HG02884 (cell line): ENCODE measurements around the gene TLE4.

Source experiments
- ATAC-seq: cut with Tn5 transposase; IDR thresholded peaks from one replicate; pipeline ENCODE4 v1.9.1; 2021; ENCODE audit warnings: mild to moderate bottlenecking, moderate library complexity; ENCODE audit not compliant: unreplicated experiment

TLE4 gene

GRCh38 chr9:79660615-79661014 is 88.8 kb downstream of the TLE4 start:
- no peak for ATAC-seq

DNA sequence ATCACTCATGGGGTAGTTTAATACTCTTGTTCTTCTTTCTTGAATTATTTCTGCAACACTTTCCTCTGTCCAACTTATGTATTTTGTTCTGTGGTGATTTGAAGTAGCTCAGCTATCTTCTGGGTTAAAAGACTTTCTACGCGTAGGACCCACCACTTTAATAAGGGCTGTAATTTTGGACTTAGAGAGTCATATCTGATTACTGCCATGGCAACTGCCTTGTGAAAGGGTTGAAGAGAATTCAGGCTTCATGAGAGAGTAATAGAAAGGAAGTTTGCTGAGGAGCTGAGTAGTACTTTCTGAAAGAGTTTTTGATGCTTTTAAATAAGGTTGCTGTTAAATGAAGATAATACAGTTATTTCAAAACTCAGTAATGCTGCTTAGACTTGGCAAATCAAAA is 89.5 kb downstream of the TLE4 start:
- no peak for ATAC-seq

- ATAC-seq: no peak
Measured at GRCh38 chr9:79661886-79662536, 90.2 kb downstream of the TLE4 start.

- no peak for ATAC-seq
Measured at GRCh38 chr9:79662537-79662956, 90.8 kb downstream of the TLE4 start.

GRCh38 chr9:79663300-79663699 is 91.5 kb downstream of the TLE4 start:
- no peak for ATAC-seq

GRCh38 chr9:79663878-79664277 is 92.1 kb downstream of the TLE4 start:
- no peak for ATAC-seq

DNA sequence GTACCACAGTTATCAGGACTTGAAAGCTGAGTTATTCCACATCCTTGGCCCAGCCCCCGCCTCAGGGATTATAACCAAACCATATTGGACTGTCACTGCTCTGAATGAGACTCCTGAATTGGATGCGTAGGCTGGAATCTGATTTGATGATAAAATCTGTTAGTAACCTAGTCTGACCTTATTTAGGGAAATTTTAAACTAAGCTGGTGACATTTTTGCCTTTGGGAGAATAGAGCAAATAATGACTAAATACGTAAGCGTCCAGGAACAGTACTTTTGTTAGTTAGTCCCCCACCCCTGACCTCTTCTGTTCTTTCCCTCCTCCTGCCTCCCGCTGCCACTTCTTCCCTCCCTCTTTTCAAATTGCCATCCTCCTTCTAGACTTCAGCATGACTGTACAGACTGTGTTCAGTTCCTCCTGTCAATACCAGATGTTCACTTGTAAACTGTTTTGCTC is 92.6 kb downstream of the TLE4 start:
- ATAC-seq: no peak

DNA sequence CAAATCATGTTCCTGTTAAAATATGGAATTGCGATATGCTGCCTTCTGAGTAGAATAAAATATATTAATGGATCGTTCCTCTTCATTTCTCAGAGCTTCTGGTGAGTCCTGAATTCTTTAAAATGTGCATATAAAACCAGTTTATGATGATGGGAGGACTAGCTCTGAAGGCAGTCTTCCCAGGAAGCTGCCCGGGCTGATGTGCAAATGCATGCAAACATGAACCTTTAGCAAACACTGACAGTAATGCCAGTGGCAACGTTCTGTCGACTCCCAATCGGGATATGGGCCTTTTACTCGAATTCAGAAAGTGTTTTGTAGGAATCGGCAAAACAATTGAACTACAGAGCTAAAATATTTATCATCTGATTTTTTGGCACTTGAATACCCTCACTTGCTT is 93.6 kb downstream of the TLE4 start:
- ATAC-seq: no peak

GRCh38 chr9:79665931-79666330 is 94.2 kb downstream of the TLE4 start:
- no peak for ATAC-seq

DNA sequence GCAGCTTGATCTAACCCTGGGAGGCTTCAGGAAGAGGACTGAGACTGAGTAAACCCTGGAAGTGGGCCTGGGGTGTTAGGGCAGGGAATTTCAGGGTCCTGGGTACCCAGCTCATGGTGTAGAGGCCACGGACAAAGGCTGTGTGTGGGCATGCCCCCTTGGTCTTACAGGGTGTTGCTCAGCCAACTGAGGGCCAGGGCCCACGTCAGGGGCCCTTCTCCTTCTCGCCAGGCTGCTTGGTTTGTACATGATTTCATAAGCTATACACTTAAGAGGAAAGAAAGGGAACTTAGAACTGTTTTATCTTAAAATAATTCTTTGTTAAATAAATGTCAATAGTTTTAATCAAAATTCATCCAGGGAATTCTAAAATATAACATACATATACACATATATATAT is 95.4 kb downstream of the TLE4 start:
- no peak for ATAC-seq

DNA sequence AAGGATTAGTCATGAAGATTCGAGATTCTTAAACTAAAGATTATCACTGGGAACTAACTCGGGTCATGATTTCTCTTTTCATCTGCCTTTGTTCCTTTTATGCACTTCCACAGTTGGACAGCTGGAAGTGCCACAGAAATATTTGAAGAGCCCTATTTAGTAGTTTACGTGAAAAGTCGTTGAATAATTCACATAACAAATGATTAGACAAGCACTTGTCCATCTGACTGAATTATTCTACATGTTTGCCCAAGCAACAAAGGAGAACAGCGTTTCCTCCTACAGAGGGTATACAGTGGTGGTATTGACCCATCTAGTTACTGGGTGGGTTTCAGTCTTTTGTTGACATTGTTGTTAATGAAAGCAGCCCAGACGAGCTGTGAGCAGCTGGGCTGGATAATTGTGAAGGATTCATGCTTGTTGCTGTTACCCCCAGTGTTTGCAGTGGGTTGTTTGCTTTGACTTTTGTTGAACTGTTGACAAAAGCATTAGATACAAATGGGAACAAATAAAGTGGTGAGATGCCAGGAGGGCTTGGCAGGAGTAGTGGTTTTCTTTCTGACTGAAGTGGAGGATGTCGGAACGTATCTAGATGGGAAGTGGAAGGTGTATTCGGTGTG is 96.2 kb downstream of the TLE4 start:
- no peak for ATAC-seq

DNA sequence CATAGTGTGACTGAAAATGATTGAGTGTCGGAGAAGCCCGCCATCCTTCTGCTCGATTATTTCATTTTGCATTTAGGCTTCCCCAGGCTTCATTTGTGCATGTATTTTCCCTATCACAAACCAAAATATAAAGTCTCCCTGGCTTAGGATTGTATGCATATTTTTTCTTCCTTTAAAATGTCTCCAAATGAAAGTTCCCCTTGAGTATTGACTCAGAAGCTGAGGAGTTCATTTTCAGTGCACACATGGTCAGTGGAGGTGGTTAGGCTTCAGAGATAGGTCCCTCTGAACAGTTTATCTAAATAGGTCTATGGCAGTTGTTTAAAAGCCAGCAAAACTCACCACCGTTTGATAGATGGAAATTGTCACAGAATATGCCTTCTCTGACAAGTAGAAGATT is 97.2 kb downstream of the TLE4 start:
- ATAC-seq: no peak

- ATAC-seq: no peak
Measured at GRCh38 chr9:79670269-79670961, 98.7 kb downstream of the TLE4 start.

DNA sequence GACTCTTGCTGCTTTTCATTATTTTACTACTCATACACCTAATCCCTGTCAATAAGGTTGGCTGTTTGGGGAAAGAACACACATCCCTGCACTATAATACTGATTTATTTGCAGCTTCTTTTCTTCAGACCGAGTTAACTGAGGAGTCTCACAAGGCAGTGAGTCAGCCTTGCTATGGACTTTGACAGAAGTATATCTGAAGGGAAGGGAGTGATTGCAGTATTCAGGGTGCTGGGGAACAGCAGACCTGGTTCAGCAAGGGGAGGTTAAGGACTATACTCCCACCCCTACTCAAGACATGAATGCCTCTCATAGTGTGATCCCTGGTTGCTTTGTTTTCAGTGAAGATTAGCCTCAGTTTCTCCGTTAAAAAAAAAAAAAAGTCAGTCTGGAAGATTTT is 99.8 kb downstream of the TLE4 start:
- no peak for ATAC-seq

DNA sequence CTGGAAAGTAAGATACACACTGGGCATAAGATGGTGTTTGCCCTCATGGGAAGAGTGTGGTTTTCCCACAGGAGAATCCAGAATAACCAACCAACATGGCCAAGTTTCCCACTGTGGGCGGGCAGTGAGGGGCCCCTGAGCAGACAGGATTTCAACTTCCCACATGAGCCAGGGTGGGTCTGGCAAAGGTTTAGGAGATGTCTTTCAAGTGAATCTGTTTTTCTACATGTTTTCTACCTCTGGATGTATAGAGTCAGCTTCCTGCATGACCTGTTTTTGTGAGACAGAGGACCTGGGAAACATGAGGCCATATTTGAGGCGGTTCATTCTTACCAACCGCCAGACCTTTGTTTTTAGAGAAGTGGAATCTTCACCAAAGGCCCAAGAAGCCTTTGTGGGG is 100.5 kb downstream of the TLE4 start:
- ATAC-seq: no peak

DNA sequence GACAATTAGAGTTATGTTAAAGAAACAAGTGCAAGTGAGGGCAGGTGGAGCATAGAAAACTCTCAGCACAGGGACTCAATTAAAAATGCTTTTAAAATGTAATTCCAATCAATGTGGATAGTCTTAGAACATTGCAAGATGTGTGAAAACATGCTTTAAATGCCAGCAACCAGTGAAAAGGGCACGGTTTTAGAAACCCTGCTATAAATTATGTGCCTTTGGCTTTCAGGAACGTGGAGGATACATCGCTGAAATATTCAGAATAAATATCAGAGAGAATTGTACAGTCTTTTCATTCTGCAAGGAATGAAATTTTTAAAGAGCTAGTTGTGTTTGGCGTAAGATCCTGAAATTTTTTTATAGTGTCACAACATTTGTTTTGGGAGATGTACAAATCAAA is 101.1 kb downstream of the TLE4 start:
- ATAC-seq: no peak

DNA sequence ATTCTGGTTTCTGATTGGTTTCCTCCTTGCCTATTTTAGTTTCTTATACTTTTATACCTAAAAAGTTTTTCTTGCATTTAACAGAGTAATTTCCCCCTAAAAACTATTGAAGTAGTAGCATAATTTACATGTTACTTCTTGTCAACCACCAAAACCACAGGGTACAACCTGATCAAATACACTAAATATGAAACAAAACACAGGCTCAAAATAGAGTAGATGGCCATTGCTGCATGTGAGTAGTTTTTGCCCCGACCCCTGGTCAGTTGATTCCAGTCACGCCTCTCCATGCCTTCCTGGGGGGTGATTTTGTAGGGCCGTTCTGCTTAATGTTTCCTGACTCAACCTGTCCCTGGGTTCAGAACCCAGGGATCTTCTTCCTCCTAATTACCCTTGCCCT is 101.8 kb downstream of the TLE4 start:
- ATAC-seq: peak; percentile 88

GRCh38 chr9:79674052-79674777 is 102.5 kb downstream of the TLE4 start:
- ATAC-seq: peak; percentile 38

DNA sequence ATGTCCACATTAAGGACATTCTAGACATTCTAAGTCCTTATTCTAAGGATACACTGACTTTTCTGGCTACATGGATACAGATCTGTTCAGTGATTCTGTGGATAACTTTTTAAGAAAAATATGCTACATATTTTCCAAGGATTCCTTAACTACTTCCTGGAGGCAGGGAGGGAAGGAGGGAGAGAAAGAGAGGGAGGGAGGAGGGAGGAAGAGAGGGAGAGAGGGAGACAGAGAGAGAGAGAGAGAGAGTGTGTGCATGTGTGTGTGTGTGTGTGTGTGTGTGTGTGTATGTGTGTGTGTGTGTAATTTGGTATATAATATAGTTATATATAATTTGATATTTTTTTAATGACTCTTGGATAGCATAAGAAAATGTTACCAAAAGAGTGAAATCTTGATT is 109.8 kb downstream of the TLE4 start:
- no peak for ATAC-seq

GRCh38 chr9:79682076-79682736 is 110.4 kb downstream of the TLE4 start:
- ATAC-seq: no peak

- no peak for ATAC-seq
Measured at GRCh38 chr9:79684059-79684458, 112.3 kb downstream of the TLE4 start.
